Keratinocyte (primary cell): Measurements from ENCODE around the gene PPP4R4. TPM values are rescaled to one million over a fixed set of nuclear protein-coding genes. Genes with fewer than 3 reads are reported as not detected.

Experiments
- DNase-seq: peaks from one replicate; pipeline ENCODE4 v3.0.0-alpha.2; 2011; ENCODE audit warnings: low read depth, missing footprints, low spot score
- FAIRE-seq: peaks from 2 replicates; lab custom pipeline; 2011; peaks lifted over from hg19 to GRCh38; lab: Jason Lieb, UNC
- H2AFZ ChIP-seq: 2 replicates; pipeline ENCODE4 v1.6.0; 2012; ENCODE audit warnings: low read length, control low read depth, inconsistent platforms; ENCODE audit not compliant: control insufficient read depth
- H3K27ac ChIP-seq: 2 replicates; pipeline ENCODE4 v1.5.1; 2011; ENCODE audit warnings: low read length; ENCODE audit not compliant: control insufficient read depth, insufficient read depth
- H3K27me3 ChIP-seq: 3 replicates; pipeline ENCODE4 v1.6.0; 2011; ENCODE audit warnings: low read length; ENCODE audit not compliant: control insufficient read depth, insufficient read depth; ENCODE audit errors: extremely low read depth
- H3K36me3 ChIP-seq, 2 experiments: 2 replicates in 1 of 2; 3 replicates in 1 of 2; pipeline ENCODE4 v1.5.1; 2011; ENCODE audit warnings: low read length in 2 of 2, mild to moderate bottlenecking in 1 of 2; ENCODE audit not compliant: control insufficient read depth in 2 of 2, insufficient read depth in 2 of 2; ENCODE audit errors: extremely low read depth in 1 of 2
- H3K4me1 ChIP-seq: 3 replicates; pipeline ENCODE4 v1.5.1; 2011; ENCODE audit warnings: low read length; ENCODE audit not compliant: control insufficient read depth, insufficient read depth; ENCODE audit errors: extremely low read depth
- H3K4me2 ChIP-seq: 3 replicates; pipeline ENCODE4 v1.6.0; 2011; ENCODE audit warnings: low read depth, low read length; ENCODE audit not compliant: control insufficient read depth, insufficient read depth; ENCODE audit errors: extremely low read depth
- H3K4me3 ChIP-seq, 3 experiments: fragments of 200-600 bp in 1 of 3; sonication (generic) in 1 of 3; 2 replicates in 2 of 3; 3 replicates in 1 of 3; pipeline ENCODE4 v1.5.1; 2011 to 2016; ENCODE audit warnings: low read length in 3 of 3, mild to moderate bottlenecking in 3 of 3, control low read depth in 2 of 3, inconsistent platforms in 1 of 3, low read depth in 1 of 3, mixed read lengths in 1 of 3, mixed run types in 1 of 3, moderate library complexity in 1 of 3; ENCODE audit not compliant: control insufficient read depth in 2 of 3, insufficient read depth in 2 of 3; ENCODE audit errors: extremely low read depth in 1 of 3
- H3K79me2 ChIP-seq: 2 replicates; pipeline ENCODE4 v1.6.0; 2012; ENCODE audit warnings: low read length; ENCODE audit not compliant: control insufficient read depth, insufficient read depth
- H3K9ac ChIP-seq: 3 replicates; pipeline ENCODE4 v1.6.0; 2011; ENCODE audit warnings: low read length; ENCODE audit not compliant: control insufficient read depth, insufficient read depth; ENCODE audit errors: extremely low read depth
- H3K9me1 ChIP-seq: 3 replicates; pipeline ENCODE4 v1.6.0; 2011; ENCODE audit warnings: low read length; ENCODE audit not compliant: control insufficient read depth, insufficient read depth; ENCODE audit errors: extremely low read depth
- H3K9me3 ChIP-seq: 2 replicates; pipeline ENCODE4 v1.5.1; 2012; ENCODE audit warnings: low read depth, low read length; ENCODE audit not compliant: control insufficient read depth
- H4K20me1 ChIP-seq: 3 replicates; pipeline ENCODE4 v1.6.0; 2011; ENCODE audit warnings: low read length; ENCODE audit not compliant: control insufficient read depth, insufficient read depth; ENCODE audit errors: extremely low read depth
- CTCF ChIP-seq, 3 experiments: IDR thresholded peaks in 1 of 3; conservative IDR thresholded peaks in 1 of 3; optimal IDR thresholded peaks in 1 of 3; 2 replicates in 2 of 3; 3 replicates in 1 of 3; pipeline versions ENCODE3 to v1.5.1; 2011; ENCODE audit warnings: low read length in 3 of 3, mild to moderate bottlenecking in 3 of 3, moderate library complexity in 2 of 3, control low read depth in 1 of 3, inconsistent platforms in 1 of 3; ENCODE audit not compliant: insufficient read depth in 2 of 3; ENCODE audit errors: extremely low read depth in 1 of 3
- EZH2 ChIP-seq: IDR thresholded peaks from one replicate; pipeline ENCODE4 v1.6.1; 2012; ENCODE audit warnings: inconsistent platforms, mild to moderate bottlenecking, low read length, moderate library complexity
- dilution Hi-C: fragments of 300-500 bp; cut with MboI; formaldehyde crosslinking; loops from one replicate; pipeline ENCODE4 v1.7.0; 2020; ENCODE audit warnings: low sequenced_read_pairs; ENCODE audit not compliant: extremely low pct_ligation_motif_present
- polyA plus RNA-seq, 5 experiments: library from polyadenylated mRNA; depleted of rRNA in 3 of 5; stranded (reverse) in 3 of 5; stranded (forward) in 1 of 5; unstranded in 1 of 5; fragments of >200 nt; gene quantifications; 1 replicate in 1 of 5; 2 replicates in 3 of 5; 3 replicates in 1 of 5; pipeline versions ENCODE4 v1.2.1 to v1.2.3, GENCODE V29; 2011 to 2012; ENCODE audit warnings: missing spikeins in 2 of 5, low read depth in 1 of 5, low replicate concordance in 1 of 5

The PPP4R4 gene
- polyA plus RNA-seq, 1 donor (not counting 4 experiments of a cell fraction or from before 2014, with no cell fraction given): 9.0 TPM

GRCh38 chr14:94196057-94196456 lies 21.9 kb downstream of the PPP4R4 start:
- H3K9me3 ChIP-seq: peaks cover 2% of the 10 kb centered on the region
- no peak overlapping the region for H3K9ac ChIP-seq
- H3K4me2 ChIP-seq: no peak overlapping the region
- no peaks in the 10 kb centered on the region for H3K9me1 ChIP-seq
- DNase-seq (no peak), FAIRE-seq (no peak)
- H3K79me2 ChIP-seq: peaks cover 10% of the 10 kb centered on the region
- no peaks in the 10 kb centered on the region for H3K27me3 ChIP-seq
- no peak overlapping the region for H3K4me3 ChIP-seq
- no peaks in the 10 kb centered on the region for H4K20me1 ChIP-seq
- dilution Hi-C loops: no loop called here
- H3K27ac ChIP-seq: no peak overlapping the region
- no peak overlapping the region for H2AFZ ChIP-seq
- TF ChIP-seq EZH2 (no peak), CTCF (optimal IDR thresholded peaks at IDR 0.05 in 1 of 3, IDR thresholded peaks at IDR 0.05 in 1 of 3, conservative IDR thresholded peaks at IDR 0.05 in 1 of 3; ENCODE audit: extremely low read depth in 1 of 3, insufficient read depth in 2 of 3, low read length in 3 of 3) (no peak)
- no peaks in the 10 kb centered on the region for H3K4me1 ChIP-seq
- H3K36me3 ChIP-seq: no peaks in the 10 kb centered on the region

- DNase-seq (no peak), FAIRE-seq (no peak)
- no peak overlapping the region for H3K4me3 ChIP-seq
- no peaks in the 10 kb centered on the region for H3K9me1 ChIP-seq
- H3K36me3 ChIP-seq: no peaks in the 10 kb centered on the region
- no peak for TF ChIP-seq EZH2
- no peak for TF ChIP-seq CTCF (optimal IDR thresholded peaks at IDR 0.05 in 1 of 3, IDR thresholded peaks at IDR 0.05 in 1 of 3, conservative IDR thresholded peaks at IDR 0.05 in 1 of 3; ENCODE audit: extremely low read depth in 1 of 3, insufficient read depth in 2 of 3, low read length in 3 of 3)
- H3K27ac ChIP-seq: no peak overlapping the region
- H3K27me3 ChIP-seq: no peaks in the 10 kb centered on the region
- peaks cover 17% of the 10 kb centered on the region for H3K4me1 ChIP-seq
- peaks cover 15% of the 10 kb centered on the region for H3K79me2 ChIP-seq
- H3K4me2 ChIP-seq: peak overlapping the region; percentile 14
- dilution Hi-C loops: no loop called here
- H3K9me3 ChIP-seq: peaks cover 2% of the 10 kb centered on the region
- no peak overlapping the region for H2AFZ ChIP-seq
- H3K9ac ChIP-seq: no peak overlapping the region
- H4K20me1 ChIP-seq: no peaks in the 10 kb centered on the region
Measured at GRCh38 chr14:94203473-94204210, 29.5 kb downstream of the PPP4R4 start.
